Fibroblast of gingiva (primary cell): ENCODE measurements around the gene TJP3.

Experiments used
- DNase-seq: peaks from one replicate; pipeline ENCODE4 v3.0.0-alpha.2; 2011; ENCODE audit warnings: low read depth

The TJP3 gene

DNA sequence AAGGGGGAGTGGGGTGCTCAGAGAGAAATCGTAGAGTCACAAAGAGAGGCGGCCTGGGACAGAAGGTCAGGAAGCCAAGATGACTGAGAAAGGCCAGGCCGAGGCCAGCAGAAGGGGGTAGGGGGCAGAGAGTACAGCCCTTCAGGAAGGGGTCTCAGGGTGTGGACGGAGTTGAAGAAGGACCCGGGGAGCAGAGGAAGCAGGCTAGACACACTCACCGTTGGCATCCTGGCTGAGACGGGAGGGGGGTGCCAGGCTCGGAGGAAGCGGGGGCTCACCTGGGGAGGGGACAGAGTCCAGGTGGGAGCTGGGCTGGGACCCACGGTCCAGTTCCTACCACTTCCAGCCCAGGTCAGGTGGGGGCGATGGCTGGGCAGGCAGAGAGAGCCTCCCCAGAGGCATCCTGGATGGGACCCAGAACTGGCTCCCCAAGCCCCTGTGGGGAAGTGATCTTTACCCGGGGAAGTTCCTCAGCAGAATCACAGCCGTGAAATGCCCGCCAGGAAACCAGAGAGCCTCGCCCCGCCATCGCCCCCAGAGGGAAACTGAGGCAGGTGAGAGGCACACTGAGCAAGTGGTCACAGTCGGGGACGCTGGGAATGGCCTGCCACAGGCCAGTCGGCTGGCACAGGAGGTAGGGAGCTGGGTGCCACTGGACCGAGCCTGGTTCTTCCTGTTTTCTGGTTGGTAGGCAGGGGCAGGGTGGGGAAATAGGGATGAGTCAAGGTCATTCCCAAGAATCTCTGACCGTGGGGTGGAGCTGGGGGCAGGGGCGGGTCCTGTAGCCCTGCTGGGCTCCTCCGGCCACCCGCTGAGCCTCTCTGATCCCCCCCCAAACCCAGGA is 76.6 kb downstream of the TJP3 start:
- no peak for DNase-seq

DNA sequence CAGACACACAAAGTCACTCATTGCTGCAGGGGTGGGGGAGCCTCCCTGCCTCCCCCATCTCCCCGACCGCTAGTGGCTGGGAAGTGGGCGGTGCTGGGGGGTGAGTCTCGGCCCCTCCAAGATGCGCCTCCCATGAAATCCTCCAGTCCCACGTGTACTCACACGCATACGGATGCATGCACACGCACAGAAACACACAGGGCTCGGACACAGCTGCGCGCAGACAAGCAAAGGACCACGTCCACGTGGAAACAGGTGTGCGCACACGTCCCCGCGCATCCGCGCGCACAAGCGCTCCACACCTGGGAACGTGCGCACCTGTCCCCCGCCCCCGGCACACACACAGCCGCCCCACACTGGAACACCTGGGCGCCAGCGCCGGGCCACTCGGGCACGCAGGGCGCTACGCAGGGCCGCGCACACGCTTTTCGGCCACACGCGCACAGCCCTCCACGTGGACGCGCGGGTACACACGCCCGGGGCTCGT is 77.3 kb downstream of the TJP3 start:
- DNase-seq, result no peak

DNA sequence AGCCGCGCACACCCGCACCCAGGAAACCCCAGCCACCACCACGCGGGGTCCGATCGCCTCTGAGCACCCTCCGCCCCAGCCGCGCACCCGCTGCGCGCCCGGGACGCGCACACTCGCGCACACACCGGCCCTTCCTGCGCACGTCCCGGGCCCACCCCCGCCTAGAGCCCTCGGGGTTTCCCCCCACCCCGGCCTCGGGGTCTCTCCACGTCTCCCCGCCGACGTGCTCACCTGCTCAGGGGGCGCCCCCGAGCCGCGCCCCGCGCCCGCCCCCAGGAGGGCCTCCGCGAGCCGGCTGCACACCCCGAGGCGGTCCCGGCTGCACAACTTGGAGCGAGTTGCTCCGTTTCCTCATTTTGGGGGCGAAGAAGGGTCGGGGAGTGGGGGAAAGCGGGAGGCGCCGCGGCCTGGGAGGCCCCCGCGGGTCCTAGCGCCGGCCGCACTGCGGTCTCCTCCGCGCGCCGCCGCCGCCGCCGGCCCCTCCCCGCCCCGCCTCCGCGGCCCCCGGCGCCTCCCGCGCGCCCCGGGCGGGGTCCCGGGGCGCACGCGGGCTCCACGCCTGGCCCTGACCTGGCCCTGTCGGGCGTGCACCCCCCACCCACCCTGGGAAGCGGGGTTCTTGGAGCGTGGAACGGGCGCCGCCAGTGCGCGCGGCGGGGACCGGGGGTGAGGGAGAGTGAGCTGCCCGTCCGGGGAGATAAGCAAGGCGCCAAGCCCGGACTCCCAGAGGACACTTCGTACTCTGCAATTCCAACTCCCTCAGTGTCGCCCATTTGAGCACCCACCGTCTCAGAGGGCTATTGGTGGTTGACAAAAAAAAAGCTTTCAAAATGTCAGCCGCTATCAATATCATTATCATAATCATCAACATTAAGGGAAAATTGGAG is 78.0 kb downstream of the TJP3 start, which contains the start of gene MATK:
TSS of gene MATK (minus strand) at position 444 of the 887 bp plus-strand sequence. CDS start 1,246 bp downstream, outside the sequence.
- DNase-seq, result no peak

DNA sequence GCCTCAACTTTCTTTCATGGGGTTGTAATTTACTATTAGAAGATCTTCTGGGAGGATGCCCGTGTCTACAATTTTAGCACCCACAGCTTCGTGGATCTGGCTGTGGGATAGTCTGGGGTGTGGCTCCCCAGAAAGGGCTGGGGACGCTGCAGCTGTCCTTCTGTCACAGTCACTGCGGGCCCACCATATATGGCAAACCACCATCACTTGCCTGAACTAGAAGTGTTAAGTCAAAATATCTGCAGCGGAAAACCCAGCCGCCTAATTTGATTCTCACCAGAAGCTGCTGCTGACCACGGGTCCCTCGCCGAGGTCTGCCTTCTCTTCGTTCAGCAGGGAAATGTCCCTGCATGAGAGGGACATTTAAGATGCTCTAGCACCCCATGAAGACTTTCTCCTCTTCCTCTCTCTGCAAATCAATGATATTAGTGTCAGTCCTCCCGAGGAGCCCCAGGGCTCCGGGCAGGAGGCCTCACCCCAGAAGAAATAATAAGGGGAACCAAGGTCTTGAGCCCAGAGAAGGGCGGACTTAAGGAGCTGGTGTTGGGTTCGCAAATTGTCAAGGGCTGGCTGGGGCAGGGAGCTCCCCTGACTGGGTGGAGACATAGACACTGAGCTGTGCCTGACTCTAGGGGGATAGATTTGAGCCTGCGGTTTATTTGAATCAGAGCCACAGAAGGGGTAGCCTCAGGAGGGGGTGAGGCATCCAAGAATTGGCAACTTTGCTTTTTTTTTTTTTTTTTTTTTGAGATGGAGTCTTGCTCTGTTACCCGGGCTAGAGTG is 81.0 kb downstream of the TJP3 start:
- no peak for DNase-seq

DNA sequence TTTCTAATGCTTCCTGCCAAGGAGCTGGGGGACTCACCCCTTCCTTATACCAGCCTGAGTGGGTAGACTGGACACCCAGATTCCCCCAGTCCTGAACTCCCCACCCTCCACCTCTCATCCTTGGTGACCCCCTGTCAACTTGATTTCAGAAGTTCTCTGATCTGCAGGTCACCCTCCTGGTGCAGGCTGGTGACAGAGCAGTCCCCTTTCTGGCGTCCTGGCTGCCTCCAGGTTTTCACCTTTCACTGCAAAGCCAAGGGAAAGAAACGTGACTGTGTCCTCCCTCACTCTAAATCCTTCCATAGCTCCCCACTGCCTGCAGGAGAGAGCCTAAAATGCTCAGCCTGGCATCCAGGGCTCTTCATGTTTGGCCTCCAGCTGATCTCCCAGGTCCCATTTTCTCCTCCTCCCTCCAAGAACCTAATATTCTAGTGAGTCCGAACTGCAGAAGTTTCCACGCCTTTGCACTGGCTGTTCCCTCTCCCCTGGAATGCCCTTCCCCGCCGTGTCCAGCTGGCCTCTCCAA is 82.1 kb downstream of the TJP3 start:
- DNase-seq, result no peak

DNA sequence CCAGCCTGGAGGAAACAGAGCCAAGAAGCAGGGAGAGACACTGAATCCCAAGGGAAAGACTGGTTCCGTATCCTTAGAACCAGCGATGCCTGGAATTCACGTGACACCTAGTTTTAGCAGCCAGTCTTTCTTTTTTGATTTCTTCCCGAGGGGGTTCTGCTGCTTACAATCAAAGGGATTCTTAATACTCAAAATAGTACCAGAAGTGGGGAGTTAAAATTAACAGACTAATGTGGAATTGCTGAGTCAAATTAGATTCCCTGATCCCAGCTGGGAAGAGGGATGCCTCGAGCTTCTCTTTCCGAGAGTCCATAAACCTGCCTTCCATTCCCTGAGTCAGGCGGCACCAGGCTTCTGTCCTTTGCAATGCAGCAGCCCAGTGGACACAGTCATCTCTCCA is 82.8 kb downstream of the TJP3 start:
- no peak for DNase-seq

DNA sequence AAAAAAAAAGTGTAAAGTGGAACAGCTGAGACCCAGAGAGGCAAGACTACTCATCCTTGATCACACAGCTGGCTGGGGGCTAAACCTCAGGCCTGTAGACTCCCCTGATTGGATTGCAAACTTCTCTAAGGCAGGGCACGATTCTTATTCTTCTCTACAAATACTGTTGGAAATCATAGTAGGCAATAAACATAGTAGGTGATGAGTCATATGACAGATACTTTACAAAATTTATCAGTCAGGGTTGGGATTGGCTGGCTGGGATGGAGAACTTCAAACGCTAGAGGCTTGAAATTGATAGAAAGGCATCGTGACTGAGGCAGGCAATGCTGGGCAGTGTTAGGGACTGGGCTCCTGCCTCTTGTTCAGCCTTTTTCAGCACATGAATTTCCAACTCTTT is 83.9 kb downstream of the TJP3 start:
- no peak for DNase-seq

DNA sequence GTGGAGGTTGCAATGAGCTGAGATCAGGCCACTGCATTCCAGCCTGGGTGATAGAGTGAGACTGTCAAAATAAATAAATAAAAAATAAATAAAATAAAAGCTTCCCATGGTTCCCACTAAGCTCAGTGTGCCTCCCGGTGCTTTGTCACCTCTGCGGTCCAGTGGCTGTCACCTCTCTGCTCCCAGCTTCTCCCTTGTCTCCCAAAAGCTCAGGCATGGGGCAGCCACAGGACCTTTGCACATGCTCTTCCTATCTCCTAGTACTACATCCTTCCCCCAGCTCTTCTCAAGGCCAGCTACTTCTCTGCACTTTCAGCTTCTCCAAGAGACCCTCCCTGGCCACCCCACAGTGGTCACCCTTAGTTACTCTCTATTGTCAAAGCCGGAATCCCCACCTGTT is 85.6 kb downstream of the TJP3 start:
- DNase-seq, result no peak

DNA sequence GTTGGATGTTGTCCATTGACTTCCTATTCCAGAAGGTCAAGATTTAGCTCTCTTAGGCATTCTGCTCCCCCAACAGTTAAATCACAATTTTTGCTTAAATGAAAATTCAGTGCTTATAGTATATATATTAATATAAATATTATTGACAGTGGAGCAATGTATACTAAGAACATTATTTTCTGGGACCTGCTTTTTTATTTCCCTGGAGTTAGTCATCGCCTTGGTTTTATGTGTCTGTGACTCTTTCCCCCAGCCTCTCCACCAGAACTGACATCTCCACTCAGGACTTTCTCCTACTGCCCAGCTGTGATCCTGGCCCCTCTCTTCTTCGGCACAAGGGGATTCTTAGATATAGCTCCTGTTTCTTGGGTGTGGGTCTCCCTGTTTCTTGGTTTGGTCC is 88.2 kb downstream of the TJP3 start:
- DNase-seq, result no peak

DNA sequence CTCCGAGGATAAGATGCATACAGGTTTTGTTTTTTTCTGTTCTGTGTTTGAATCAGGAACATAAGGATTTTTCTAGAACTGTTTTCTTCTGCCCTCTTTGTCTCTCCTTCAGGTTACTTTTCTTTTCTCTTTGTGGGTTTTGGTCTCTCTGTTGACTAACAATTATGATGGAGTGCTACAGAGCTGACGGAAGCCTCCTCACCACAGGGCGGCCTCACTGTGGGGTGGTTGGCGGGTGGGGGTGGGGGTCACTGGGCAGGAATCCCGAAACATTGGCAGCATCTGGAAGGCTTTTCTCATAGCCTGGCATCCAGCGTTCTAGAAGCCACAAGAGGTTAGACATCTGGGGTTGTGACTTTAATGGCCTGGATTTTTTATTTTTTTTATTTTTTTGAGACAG is 90.0 kb downstream of the TJP3 start:
- DNase-seq, result no peak
